Parathyroid adenoma (tissue), 2 donors: Measurements from ENCODE around the gene MRPL33.

Experiments
- H2AFZ ChIP-seq: fragments of 300-600 bp; sonication (generic); one replicate; pipeline ENCODE4 v1.7.0; 2017; ENCODE audit warnings: antibody characterized with exemption, mild to moderate bottlenecking
- H3K27ac ChIP-seq: fragments of 300-600 bp; sonication (generic); one replicate; pipeline ENCODE4 v1.7.0; 2017
- H3K27me3 ChIP-seq: fragments of 300-600 bp; sonication (generic); one replicate; pipeline ENCODE4 v1.7.0; 2017; ENCODE audit warnings: low read length; ENCODE audit not compliant: control insufficient read depth, insufficient read depth
- H3K36me3 ChIP-seq: fragments of 300-600 bp; sonication (generic); one replicate; pipeline ENCODE4 v1.7.0; 2017; ENCODE audit warnings: low read length; ENCODE audit not compliant: control insufficient read depth, insufficient read depth
- H3K4me1 ChIP-seq: fragments of 300-600 bp; sonication (generic); one replicate; pipeline ENCODE4 v1.7.0; 2017; ENCODE audit warnings: control low read depth
- H3K4me2 ChIP-seq: fragments of 300-600 bp; sonication (generic); one replicate; pipeline ENCODE4 v1.7.0; 2017; ENCODE audit warnings: low read length
- H3K4me3 ChIP-seq: fragments of 300-600 bp; sonication (generic); one replicate; pipeline ENCODE4 v1.7.0; 2017; ENCODE audit warnings: low read depth, low read length
- H3K79me2 ChIP-seq: fragments of 300-600 bp; sonication (generic); one replicate; pipeline ENCODE4 v1.7.0; 2017; ENCODE audit warnings: control low read depth
- H3K9ac ChIP-seq: fragments of 300-600 bp; sonication (generic); one replicate; pipeline ENCODE4 v1.7.0; 2017; ENCODE audit warnings: mild to moderate bottlenecking
- H3K9me3 ChIP-seq: fragments of 300-600 bp; sonication (generic); one replicate; pipeline ENCODE4 v1.7.0; 2017; ENCODE audit warnings: low read length; ENCODE audit not compliant: control insufficient read depth
- TF ChIP-seq, protein P1 (sequence below): fragments of 300-600 bp; sonication (generic); IDR thresholded peaks from one replicate; pipeline ENCODE4 v1.7.0; 2017; ENCODE audit warnings: antibody characterized with exemption, mild to moderate bottlenecking
- donor health status: primary hyperparathyroidism.

The MRPL33 gene

DNA sequence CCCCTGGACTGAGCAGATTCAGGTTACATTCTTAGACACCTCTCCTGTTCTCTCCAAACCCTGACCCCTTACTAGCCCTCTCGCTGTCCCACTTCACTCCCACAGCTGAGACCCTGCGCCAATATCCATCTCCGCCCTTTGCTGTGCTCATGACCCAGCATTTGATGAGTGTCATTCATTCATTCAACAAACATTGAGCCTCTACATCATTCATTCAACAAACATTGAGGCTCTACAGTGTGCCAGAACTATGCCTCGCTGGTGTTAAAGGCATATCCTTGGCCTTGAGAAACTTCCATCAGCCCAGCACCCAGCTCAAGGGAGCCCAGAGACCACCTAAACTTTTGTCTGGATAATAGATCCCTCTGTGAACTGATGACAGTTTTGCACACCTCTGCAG lies 41.9 kb upstream of the MRPL33 start:
- TF ChIP-seq, protein P1, sequence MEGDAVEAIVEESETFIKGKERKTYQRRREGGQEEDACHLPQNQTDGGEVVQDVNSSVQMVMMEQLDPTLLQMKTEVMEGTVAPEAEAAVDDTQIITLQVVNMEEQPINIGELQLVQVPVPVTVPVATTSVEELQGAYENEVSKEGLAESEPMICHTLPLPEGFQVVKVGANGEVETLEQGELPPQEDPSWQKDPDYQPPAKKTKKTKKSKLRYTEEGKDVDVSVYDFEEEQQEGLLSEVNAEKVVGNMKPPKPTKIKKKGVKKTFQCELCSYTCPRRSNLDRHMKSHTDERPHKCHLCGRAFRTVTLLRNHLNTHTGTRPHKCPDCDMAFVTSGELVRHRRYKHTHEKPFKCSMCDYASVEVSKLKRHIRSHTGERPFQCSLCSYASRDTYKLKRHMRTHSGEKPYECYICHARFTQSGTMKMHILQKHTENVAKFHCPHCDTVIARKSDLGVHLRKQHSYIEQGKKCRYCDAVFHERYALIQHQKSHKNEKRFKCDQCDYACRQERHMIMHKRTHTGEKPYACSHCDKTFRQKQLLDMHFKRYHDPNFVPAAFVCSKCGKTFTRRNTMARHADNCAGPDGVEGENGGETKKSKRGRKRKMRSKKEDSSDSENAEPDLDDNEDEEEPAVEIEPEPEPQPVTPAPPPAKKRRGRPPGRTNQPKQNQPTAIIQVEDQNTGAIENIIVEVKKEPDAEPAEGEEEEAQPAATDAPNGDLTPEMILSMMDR: no peak
- no peaks in the 10 kb centered on the region for H3K9me3 ChIP-seq
- no peaks in the 10 kb centered on the region for H3K36me3 ChIP-seq
- no peaks in the 10 kb centered on the region for H3K79me2 ChIP-seq
- no peak overlapping the region for H3K9ac ChIP-seq
- H3K4me3 ChIP-seq: no peak overlapping the region
- no peaks in the 10 kb centered on the region for H3K4me1 ChIP-seq
- no peak overlapping the region for H3K4me2 ChIP-seq
- no peak overlapping the region for H3K27ac ChIP-seq
- no peaks in the 10 kb centered on the region for H3K27me3 ChIP-seq
- no peak overlapping the region for H2AFZ ChIP-seq

GRCh38 chr2:27730261-27730662 lies 41.3 kb upstream of the MRPL33 start:
- Histone ChIP-seq H3K27ac (no peak overlapping the region), H3K4me1 (peaks cover 5% of the 10 kb centered on the region), H3K79me2 (no peaks in the 10 kb centered on the region), H3K27me3 (no peaks in the 10 kb centered on the region), H2AFZ (no peak overlapping the region), H3K9me3 (no peaks in the 10 kb centered on the region), H3K36me3 (no peaks in the 10 kb centered on the region), H3K9ac (no peak overlapping the region), H3K4me3 (no peak overlapping the region), H3K4me2 (no peak overlapping the region)
- TF ChIP-seq, protein P1: no peak

- H3K4me3 ChIP-seq: no peak overlapping the region
- H3K9ac ChIP-seq: no peak overlapping the region
- TF ChIP-seq, protein P1: no peak
- no peaks in the 10 kb centered on the region for H3K9me3 ChIP-seq
- no peaks in the 10 kb centered on the region for H3K27me3 ChIP-seq
- H3K4me2 ChIP-seq: peak overlapping the region; percentile 8
- no peaks in the 10 kb centered on the region for H3K79me2 ChIP-seq
- H3K4me1 ChIP-seq: peaks cover 5% of the 10 kb centered on the region
- H2AFZ ChIP-seq: no peak overlapping the region
- H3K27ac ChIP-seq: peak overlapping the region; percentile 53
- no peaks in the 10 kb centered on the region for H3K36me3 ChIP-seq
These were observed 40.4 kb upstream of the MRPL33 start for GRCh38 chr2:27730980-27731691.

GRCh38 chr2:27734305-27734704 lies 37.2 kb upstream of the MRPL33 start:
- Histone ChIP-seq H2AFZ (no peak overlapping the region), H3K27ac (no peak overlapping the region), H3K9me3 (no peaks in the 10 kb centered on the region), H3K27me3 (no peaks in the 10 kb centered on the region), H3K9ac (no peak overlapping the region), H3K36me3 (no peaks in the 10 kb centered on the region), H3K79me2 (no peaks in the 10 kb centered on the region), H3K4me3 (no peak overlapping the region), H3K4me2 (no peak overlapping the region), H3K4me1 (peaks cover 5% of the 10 kb centered on the region)
- TF ChIP-seq, protein P1: no peak
